NCI-H128 (cell line): ENCODE data around the gene PANX2.

Experiments used
- DNase-seq: peaks from one replicate; lab custom pipeline; 2025; ENCODE audit not compliant: unreplicated experiment; lab: John Stamatoyannopoulos, UW

The PANX2 gene

DNA sequence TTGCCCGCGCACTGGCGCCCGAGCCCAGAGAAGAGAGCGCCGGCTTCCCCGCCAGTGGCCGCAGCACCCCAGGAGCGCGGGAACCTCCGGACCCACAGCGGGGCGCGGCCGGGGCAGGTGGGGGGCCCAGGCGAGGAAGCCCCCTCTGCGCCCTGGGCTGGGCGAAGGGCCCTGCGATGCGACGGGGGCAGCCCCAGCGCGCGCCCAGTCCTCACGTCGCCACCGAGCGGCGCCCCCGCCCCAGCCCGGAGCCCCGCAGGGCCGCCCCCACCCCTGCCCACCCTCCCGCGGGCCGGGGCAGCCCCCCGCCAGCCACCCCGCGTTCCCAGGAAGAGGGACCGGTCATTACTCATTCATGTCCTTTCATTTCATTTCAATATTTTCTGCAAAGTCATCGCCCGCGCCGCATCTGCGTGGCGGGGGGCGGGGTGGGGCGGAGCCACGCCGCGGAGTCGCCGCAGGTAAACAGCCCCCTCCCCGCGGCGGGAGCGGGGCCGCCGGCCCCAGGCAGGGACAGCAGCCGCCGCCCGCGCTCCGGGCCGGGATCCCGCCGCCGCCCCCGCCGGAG lies 673 bp upstream of the PANX2 start:
- DNase-seq, result no peak

DNA sequence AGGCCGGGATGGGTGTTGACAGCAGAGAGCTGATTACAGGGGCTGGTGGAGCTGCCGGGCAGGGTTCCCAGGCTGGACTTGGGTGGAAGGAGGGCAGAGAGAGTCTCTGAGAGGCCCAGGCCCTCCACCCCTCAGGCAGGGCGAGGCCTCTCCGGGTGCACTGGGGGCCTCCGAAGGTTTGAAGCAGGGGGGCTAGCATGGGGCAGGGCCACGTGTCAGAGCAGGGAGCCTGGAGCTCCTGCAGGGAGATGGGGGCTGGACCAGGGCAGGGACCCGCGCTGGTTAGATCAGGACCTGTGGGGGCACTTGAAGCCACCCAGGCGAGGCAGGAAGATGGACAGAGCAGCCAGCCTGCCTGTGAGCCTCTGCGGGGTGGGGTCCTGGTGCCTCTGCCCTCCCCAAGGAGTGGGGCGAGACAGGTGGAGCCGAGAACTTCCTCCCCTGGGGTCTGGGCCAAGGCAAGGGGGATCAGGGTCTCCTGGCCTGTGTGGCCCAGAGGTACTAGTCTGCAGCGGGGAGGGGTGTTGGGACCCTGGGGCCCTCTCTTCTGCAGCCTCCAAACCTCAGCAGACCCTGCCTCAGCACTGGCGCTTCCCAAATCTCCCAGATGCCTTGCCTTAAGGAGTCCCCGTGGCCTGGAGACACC lies 911 bp downstream of the PANX2 start:
- DNase-seq, result no peak

DNA sequence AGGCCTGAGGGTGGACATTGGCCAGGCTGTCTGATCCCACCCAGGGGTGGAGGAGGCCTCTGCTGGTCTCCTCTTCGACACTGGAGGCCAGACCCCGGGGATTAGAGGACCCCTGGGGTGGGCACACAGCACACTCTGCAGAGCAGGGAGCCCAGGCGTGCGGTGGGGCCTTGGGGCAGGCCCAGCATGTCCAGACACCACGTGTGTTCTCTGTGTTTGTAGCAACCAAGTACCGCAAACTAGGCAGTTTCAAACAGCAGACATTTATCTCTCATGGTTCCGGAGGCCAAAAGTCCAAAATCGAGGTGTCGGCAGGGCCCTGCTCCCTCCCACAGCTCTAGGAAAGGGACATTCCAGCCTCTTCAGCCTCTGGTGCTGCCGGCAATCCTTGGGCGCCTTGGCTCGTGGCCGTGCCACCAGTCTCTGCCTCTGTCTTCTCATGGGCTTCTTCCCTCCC lies 1.5 kb downstream of the PANX2 start:
- DNase-seq, result no peak

DNA sequence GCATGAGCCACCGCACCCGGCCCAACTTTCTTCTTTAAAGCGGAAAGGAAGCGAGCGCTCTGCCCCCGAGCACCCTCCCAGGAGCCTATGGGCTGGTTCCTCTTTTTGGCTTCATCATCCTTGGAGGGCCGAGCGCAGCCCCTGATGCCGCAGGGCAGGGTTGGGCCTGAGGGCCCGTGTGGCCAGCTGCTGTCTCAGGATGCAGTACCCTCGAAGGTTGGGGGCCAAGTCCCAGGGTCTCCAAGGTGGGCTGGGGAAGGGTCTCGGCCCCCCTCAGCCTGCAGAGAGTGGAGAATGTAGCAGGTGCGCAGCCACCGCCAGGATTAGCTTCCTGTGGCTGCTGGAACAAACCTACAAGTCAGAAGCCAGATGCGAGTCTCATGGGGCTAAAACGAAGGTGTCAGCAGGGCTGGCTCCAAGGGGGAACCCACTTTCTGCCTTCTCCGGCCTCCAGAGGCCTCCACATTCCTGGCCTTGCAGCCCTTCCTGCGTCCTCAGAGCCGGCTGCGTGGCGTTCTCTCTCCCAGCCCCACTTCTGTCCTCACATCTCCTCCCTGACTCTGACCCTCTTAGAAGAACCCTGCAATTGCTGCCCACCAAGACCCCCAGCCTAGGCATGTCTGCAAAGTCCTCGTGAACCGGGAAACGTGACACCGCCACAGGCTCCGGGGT lies 2.9 kb downstream of the PANX2 start:
- DNase-seq, result no peak

DNA sequence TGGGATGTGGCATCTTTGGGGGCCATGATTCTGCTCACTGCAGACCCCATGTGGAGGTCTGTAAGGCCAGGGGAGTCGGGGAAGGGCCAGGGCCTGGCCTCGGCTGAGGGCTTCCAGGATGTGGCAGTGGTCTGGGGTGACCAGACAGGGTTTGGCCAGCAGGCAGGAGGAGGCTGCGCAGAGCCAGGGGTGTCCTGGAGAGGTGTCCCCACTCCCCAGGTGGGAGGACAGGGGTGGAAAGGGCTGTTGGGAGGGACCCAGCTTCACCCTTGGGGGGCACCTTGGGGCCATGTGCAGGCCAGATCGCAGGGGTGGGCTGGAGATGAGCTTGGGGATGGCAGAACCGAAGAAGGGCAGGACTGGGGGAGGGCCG lies 3.4 kb downstream of the PANX2 start:
- no peak for DNase-seq

DNA sequence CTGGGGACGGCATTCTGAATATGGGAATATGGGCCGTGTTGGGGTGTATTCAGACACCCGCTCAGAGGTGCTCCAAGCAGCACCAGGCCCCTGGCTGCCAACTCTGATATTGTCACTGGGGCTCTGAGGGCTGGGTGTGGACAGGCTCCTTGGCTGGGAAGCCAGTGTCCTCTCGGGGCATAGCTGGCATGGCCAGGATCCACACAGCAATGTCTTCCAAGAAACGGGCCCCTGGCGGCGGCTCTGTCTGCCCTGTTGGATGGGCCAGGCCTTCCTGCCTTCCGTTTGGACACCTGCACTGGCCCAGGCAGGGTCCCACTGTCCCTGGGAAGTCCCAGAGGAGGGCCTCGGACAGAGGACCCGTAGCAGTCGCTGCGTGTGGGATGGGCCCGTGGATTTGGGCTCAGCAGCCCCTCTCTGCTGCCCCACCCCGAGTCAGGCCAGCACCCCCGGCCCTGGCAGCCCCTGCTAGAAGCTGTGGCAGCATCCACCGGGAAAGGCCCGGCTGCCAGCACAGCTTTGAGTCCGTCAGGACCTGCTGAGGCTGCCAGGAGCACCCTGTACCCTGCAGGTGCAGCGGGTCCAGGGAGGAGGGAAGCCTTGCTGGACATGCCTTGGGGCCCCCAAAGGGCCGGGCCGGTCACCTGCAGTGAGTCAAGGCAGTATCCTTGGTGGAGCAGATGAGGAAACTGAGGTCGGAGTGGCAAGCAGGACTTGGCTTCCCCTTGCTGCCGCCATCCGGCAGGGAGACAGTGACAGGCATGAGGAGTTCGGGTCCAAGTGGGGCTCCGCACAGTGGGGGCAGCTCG lies 4.1 kb downstream of the PANX2 start:
- no peak for DNase-seq

DNA sequence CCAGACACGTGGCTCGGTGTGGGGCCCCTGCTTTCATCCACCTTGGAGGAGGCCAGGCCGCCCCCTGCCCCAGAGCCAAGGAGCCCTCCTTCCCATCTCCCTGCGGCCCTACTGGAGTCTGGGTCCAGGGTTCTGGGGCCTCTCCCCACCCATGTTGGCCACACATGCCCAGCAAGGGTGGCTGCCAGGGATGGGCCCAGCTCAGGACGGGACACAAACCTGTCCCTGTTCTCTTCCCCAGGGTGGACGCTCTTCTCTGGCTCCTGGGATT lies 4.6 kb downstream of the PANX2 start:
- no peak for DNase-seq

DNA sequence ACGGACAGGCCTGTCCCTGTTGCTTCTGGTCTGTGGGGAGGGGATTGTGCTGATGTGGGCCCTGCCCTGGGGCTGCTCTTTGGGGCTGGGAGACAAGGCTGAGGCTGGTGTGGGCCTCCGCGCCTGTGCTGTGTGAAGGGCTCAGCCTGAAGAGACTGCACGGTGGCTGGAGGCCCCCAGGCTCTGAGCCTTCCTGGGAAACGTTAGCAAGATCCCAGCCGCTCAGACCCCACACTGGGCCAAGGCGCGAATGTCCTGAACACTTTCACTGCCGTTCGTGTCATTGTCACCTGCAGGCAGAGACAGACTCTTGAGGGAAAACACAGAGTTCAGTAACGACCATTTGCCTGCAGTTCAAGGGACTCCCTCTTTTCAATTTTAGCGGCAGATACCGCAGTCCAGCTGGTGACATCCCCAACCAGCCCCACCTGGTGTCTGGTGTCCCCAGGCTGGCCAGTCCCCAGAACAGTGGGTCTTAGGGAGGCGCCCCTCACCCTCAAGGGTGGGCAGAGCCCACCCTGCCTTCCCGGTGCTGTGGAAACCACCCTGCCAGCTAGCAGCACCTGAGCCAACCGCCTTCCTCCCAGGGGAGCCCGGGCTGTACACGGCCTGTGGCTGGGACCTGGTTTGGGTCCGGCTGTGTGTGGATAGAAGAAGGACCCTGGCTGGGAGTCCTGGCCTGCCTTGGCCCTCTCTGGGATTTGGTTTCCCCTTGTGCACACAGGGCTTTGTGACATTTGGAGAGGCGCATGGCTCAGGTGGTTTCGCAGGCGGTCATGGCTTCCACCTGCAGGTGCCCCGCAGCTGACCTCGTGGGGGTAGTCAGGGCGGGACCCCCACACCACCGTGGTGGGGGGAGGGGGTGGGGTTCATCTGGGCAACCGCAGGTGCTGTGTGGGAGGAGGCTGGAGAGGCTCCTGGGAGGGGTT lies 5.7 kb downstream of the PANX2 start:
- no peak for DNase-seq

DNA sequence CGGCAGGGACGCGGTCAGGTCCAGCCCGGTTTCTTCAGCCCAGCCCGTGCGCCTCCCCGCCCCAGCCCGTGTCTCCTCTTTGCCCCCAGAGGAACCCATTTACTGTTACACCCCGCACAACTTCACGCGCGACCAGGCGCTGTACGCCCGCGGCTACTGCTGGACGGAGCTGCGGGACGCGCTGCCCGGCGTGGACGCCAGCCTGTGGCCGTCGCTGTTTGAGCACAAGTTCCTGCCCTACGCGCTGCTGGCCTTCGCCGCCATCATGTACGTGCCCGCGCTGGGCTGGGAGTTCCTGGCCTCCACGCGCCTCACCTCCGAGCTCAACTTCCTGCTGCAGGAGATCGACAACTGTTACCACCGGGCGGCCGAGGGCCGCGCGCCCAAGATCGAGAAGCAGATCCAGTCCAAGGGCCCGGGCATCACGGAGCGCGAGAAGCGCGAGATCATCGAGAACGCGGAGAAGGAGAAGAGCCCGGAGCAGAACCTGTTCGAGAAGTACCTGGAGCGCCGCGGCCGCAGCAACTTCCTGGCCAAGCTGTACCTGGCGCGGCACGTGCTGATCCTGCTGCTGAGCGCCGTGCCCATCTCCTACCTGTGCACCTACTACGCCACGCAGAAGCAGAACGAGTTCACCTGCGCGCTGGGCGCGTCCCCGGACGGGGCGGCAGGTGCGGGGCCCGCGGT lies 6.5 kb downstream of the PANX2 start:
- DNase-seq, result no peak

DNA sequence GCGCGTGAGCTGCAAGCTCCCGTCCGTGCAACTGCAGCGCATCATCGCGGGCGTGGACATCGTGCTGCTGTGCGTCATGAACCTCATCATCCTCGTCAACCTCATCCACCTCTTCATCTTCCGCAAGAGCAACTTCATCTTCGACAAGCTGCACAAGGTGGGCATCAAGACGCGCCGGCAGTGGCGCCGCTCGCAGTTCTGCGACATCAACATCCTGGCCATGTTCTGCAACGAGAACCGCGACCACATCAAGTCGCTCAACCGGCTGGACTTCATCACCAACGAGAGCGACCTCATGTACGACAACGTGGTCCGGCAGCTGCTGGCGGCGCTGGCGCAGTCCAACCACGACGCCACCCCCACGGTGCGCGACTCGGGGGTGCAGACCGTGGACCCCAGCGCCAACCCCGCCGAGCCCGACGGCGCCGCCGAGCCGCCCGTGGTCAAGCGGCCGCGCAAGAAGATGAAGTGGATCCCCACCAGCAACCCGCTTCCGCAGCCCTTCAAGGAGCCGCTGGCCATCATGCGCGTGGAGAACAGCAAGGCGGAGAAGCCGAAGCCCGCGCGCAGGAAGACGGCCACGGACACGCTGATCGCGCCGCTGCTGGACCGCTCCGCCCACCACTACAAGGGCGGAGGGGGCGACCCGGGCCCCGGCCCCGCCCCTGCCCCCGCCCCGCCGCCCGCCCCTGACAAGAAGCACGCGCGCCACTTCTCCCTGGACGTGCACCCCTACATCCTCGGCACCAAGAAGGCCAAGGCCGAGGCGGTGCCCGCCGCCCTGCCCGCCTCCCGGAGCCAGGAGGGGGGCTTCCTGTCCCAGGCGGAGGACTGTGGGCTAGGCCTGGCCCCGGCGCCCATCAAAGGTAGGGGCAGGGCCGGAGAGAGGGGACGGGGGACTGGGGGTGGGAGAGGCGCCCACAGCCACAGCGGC lies 7.3 kb downstream of the PANX2 start:
- no peak for DNase-seq

DNA sequence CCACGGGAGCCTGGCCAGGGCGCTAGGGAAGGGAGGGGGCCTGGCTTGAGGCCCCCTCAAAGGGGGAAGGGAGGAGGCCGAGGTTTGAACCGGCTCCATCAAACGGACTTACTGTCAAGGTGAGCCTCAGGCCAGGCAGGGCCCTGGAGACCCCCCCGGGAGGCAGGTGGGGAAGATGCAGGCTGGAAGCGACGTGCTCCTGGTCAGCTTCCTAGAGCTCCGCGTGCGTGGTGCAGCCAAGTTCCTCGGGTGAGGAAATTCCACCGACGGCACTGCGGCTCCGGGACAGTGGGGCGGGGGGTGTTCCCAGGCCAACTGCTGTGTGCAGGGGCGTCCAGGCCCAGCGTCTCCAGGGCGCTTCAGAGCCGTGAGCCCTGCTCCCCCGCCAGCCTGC lies 7.9 kb downstream of the PANX2 start:
- no peak for DNase-seq

DNA sequence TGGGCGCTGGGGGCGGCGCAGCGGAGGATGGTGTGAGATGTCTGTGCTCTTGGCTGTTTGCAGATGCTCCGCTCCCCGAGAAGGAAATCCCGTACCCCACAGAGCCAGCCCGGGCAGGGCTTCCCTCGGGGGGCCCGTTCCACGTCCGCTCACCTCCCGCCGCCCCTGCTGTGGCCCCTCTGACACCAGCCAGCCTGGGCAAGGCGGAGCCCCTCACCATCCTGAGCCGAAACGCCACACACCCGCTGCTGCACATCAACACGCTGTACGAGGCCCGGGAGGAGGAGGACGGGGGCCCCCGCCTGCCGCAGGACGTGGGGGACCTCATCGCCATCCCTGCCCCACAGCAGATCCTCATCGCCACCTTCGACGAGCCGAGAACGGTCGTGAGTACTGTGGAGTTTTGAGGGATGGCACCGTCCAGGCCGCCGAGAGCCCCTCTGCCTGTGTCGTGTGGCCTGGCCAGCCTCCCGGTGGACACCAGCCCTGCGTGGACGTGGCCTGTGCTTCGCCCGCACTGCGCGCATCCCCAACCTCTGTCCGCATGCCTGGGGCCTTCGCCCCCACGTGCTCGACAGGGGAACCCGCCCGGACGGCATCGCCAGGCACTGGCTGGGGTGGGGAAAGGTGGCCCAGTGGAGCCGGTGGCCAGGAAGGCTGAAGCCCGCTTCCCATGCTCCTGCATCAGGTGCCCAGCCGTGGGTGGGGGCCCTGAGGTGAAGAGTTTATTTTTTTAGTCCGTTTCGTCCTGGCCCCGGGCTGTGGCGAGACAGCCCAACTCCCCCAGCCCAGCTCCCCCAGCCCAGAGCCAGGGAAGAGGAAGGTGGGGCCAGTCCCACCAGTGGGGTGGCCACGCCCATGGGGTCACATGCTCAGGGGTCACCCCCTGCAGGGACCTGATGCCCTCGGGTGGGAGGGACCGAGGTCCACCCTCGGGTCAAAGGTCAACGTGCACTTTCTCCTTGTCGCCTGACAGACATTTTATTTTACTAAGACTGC lies 8.6 kb downstream of the PANX2 start:
- no peak for DNase-seq

DNA sequence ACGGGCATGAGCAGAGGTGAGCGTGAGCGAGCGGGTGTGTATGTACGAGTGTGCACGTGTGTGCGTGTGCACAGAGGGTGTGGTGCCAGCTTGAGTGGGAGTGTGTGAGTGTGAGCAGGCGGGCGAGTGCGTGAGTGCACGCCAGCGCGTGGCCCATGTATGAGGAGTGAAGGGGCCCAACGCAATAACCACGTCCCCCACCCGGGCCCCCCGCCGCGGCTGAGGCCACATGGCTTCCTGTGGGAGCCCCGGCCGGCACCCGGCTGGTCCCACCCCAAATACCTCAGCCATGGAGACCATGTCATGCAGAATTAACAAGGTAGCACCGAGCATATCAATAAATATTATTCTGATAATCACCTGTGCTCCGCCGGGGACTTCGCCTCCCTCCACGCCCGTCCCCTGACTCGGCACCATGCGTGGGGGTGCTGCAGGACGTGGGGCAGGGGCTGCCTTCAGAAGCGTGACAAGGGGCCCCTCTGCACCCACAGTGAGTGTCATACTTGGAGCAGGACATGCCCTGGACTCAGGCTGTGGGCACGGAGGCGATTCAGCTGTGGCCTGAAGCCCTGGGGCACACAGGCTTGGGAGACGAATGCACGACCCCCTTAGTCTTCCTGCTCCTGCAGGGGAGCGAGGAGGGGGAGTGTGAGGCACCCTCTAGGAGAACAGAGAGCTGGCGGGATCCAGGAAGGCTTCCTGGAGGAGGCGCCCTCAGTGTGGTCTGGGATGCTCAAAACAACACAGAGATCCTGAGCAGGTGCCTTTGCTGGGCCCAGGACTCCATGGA lies 9.6 kb downstream of the PANX2 start:
- DNase-seq, result no peak

DNA sequence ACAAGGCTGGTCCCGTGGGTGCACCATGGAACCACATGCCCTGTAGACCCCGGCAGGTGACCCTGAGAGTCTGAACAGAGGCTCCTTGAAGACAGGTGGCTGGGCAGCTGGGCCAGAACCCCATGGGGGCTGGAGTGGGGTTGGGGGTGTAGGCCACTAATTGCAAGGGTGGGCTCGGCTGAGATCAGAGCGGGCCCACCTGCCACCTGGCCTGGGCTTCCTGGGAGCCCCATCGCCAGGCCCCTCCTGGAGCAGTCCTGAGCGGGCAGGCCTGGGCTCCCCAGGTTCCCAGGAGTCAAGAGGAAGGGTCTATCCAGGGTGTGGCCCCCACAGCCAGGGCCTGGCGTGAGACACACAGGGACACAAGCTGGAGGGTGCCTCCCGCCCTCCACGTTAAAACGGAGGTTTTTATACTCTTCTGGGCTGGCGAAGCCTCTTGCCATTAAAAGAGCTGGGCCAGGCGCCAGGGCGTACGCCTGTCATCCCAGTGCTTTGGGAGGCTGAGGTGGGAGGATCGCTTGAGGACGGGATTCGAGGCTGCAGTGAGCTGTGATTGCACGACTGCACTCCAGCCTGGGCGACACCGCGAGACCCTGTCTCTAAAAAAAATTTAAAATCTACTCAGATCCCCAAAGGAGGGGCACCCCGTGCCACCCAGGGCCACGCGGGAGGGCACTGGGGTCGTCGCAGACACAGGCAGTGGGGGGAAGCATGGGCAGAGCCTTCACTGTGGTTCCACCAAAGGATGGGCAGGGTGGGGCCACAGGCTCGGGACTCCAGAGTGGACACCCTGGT lies 10.4 kb downstream of the PANX2 start:
- no peak for DNase-seq

DNA sequence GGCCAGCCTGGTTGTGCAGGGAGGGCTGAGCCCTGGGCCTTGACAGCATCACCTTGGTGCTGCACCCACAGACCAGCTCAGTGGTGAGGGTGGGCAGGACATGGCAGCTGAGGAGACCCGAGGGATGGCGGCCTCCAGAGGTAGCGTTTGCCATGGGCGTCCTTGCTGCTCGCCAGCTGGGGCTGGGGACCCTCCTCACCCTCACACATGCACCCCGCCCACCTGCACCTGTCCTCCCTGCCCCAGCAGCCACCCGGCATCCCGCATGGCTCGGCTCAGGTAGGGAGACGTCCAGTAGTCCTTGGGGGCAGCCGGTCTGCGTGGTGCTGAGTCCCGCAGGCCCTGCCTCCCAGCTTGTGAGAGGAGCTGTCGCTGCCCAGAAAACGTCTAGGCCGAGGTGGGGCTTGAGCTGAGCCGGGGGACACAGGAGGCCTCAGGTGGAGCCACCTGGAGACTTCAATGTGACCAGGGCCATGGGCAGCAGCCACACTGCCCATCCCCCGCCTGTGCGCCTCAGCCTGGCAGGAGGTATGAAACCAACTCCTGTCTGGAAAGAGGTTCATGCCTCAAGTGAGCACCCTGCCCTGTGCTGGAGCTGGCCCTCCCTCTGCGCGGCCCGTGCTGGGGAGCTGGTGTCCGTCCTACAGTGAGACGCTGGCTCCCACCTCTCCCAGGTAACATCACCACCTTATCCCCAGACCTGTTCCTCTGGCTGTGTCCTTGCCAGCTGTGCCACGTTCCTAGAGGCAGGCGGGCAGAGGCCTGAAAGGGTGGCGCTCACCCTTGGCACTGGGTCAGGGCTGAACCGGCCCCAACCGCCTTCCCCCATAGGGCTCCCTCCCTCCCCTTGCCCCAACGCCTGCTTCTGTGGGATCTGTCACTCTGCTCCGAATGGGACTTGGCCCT lies 11.9 kb downstream of the PANX2 start:
- no peak for DNase-seq
